HG03520 (cell line): ENCODE measurements around the gene ELMO2.
"Not testable (repeated sequence)": the region's sequence is repeated elsewhere in the genome, so short reads cannot be mapped to it uniquely, and the experiment has no call there.

Source experiments
- ATAC-seq: cut with Tn5 transposase; IDR thresholded peaks from one replicate; pipeline ENCODE4 v1.9.1; 2021; ENCODE audit warnings: mild to moderate bottlenecking, moderate library complexity; ENCODE audit not compliant: unreplicated experiment

ELMO2 gene

DNA sequence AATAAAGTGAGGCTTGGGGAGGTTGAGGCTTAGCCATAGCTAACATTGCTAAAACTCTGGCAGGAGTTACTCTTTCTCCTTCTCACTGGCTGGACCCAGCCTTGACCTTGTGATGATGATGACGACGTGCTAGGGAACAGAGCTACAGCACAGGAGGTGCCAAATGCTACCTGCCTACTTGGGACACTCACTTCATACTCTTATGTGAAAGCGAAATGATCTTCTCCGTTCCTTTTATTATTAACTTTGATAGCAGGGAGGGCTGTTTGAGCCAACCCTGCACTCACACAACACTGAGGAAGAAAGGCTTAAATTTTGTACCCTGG is 1.2 kb upstream of the ELMO2 start:
- no peak for ATAC-seq

DNA sequence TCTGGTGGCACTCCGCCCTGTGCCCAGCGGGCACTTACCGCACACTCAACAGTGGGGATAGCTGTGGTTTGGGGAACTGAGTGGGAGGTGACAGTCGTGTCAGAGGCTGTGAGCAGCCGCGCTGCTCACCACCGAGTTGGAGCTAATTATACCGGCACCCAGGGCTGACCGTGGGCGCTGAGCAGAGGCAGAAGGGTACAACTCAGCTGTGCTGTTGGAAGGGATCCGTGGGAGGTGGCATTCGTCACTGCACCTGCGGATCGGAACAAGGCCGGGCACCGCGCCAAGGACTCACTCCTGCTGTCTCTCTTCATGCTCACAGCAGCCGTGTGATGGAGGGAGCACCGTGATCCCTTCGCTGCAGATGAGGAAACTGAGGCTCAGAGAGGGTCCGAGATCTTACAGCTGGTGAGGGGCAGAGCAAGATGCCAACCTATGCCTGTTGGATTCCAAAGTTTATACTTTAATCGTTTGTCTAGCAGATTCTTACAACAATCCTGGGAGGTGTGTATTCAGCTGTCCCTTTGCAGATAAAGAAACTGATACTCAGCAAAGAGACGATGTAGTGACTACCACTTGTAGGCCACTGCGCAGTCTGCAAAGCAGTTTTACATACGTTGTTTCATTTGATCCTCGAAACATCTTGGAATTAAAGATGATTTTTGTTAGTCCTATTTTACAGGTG is 713 bp upstream of the ELMO2 start:
- peak; percentile 31 for ATAC-seq

DNA sequence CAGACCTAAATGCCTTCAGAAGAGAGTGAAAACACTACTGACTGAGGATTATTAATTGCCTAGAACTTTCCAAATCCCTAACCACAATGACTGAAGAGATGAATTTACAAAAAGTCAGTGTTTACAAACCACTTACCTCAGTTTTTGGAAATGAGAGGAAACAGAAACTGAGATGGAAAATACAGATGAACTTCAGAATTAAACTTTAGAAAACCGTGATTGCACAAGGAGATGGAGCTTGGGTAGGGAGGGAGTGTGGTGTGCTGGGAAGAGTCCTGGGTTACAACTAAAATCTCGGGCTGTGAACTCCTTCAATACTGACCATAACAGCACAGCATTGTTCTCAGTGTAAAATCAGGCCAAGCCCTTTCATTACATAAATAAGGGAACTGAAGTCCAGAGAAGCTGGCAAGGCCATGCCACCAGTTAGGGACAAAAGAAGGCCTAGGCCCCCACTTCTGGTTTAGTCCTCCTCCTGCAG is 4.0 kb downstream of the ELMO2 start:
- no peak for ATAC-seq

DNA sequence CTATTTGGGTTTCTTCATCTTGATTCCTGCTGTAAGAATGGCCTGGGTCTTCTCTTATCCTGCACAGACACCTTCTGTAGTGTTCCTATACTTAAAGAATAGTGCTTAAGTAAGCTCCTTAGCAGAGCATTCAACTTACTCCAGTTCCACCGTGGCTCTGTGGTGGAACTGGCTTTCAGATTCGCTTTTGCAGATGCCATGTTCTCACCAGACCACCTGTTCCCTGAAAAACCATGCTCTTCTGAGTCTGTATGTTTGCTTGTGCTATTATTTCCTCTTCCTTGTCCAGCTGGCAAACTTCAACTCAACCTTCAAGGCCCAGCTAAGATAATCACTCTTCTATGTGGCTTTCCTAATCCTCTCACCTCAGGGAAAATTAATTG is 4.9 kb downstream of the ELMO2 start:
- ATAC-seq = no peak

DNA sequence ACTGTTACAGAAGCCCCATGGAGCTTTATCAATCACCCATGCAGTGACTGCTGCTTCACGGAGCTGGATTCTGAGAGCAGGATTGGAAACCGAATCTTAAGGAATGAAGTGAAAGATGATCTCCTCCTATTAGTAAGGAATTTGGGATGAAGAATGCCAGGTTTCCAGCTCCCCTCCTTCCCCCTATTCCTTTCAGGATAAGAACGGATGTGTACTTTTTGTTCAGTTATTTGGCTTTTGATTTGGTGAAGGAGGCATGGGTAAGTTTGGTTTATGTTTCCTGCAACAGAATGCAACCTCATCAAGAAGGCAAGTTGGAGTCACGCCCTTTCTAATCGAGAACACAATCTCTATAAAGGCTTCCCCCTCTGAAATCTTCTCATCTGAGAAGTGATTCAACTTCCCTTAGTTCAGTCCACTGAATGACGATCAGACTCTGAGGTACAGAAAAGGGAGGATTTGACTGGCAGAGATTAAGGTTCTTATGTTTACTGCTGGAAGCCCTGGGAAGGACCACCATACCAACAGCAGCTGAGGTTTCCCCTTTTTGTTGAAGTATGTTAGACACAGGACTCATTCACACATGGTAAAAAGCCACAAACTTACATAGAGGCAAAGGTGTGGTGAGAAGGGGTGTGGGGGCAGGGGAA is 5.5 kb downstream of the ELMO2 start:
- ATAC-seq = no peak

DNA sequence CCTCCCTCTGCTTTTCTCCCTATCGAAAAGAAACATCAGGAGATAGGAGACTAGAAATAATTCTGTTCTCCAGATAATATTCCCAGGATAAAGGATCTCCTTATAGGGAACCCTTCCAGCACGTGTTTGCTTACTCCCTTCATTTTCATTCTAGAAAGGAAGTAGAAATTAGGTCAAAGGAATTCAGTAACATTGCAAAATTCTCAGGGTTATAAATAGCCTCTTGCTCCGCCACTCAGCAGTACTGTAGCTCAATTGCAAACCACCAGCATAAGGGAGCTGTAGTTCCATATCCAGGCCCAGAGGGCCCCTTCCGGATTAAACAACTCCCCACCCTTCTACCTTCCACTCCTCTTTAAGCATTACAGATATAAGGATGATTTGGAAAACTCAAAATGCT is 6.2 kb downstream of the ELMO2 start:
- no peak for ATAC-seq

DNA sequence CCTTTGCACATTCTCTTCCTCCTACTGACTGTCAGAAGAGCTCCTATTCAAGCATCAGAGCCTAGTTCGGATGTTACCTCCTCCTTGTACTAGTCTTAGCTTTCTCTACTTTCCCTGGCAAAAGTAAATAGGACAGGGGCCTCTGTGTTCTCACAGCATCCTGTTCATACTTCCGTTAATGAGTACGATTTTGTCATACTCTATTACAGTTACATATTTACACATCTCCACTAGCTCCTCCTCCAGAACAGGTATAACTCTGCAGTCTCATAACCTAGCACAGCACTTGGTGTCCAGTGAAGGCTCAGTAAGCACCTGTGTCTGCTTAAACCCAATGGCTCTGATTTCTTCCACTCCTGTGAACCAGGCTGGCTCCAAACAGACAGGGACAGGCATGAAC is 7.0 kb downstream of the ELMO2 start:
- ATAC-seq = no peak

DNA sequence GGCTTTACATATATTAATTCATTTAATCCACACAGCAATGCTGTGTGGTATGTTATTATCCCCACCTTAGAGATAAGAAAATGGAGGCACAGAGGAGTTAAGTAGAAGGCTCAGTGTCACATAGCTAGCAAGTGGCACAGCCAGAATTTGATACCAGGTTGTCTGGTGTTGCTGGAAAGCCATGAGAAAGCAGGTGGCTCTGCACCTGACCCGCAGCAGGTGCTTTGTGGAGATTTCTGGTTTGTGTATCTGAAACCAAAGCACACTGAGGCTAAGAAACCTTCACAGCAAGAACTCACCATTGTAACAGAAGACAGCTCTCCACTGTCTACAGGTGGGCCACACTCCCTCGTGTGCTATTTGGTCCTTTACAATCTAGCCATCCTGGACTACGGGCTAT is 7.5 kb downstream of the ELMO2 start:
- no peak for ATAC-seq

DNA sequence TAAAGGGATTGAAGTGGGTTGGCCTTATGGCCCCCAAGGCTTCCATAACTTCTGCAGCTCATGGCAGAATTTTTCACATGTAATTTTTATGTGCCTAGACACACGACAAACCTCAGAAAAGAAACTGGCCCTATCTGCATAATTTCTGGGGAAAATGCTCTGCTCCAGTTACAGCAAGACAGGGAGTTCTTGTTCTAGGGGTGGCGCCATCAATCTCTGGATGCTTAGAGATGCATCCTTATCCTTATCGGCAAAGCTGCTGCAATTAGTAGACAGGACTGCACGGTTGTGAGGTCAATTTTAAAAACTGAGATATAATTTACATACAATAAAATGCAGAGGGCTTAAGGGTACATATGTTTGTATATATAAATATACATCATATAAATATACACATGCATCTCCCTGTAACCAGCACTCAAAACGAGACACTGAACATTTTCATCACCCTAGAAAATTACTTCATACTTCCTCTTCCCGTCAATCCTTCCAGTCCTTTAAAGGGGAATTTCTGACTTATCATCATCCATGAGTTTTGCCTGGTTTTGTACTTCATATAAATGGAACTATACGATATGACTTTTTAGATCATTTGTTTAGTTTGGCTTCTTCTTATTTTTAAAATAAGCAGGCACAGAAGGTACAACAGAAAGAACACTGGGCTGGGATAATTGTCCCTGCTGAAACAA is 10.2 kb downstream of the ELMO2 start:
- no peak for ATAC-seq

DNA sequence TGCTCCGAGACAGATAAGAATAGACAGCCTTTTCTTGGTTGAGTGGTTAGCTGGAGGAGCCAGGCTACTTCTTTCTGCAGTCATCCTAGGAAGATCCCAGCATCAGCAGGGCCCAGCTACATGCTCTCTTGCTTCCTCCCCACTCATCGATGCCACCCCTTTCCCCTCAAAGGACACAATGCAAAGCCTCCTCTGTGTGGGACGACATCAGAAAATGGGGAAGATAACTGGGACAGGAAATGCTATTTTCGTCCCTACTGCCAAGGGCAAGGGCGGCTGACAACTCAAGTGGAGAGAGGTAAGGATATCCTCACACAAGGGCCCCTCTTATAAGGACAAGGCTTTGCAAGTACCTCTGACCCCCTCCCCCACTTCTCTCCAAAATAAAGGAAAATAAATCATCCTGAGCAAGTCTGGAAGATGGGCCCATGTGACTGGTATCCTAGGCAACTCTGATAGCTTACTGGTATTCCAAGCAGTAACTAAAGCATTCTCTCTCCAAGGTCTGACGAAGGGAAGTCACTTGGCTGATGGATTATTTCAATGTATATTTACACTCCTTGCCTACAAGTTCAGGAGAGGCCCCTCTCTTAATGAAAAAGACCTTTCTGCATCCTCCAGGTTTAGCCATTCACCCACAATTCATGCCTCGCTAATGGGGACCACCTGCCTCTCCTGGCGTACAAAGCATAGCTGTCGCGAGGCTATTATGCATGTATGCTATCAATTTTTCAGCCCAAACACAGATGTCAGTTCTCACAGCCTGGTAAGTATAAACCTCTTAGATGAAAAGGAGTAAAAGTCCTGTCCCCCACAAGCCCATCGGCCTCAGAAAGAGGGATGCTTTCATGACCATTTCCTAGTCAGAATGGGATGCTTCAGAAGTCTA is 11.3 kb downstream of the ELMO2 start:
- ATAC-seq = no peak

DNA sequence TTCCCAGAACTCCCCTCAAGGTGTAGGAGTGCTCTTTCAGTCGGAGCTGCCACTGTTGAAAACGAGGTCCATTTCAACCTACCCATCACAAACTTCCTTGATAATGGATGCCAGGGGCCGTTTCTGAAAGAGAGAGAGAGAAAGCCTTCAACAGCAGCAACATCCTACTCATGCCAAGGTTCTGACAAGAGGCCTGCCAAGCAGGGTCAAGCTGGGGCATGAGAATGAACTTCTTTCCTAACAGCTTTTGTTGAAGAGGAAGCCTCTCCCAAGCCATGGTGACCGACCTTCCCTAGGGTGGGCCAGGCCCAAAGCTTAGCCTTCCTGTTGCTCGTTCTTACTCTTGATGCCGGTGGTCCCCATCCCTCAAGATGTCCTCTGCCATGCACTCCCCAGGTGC is 12.4 kb downstream of the ELMO2 start:
- no peak for ATAC-seq

DNA sequence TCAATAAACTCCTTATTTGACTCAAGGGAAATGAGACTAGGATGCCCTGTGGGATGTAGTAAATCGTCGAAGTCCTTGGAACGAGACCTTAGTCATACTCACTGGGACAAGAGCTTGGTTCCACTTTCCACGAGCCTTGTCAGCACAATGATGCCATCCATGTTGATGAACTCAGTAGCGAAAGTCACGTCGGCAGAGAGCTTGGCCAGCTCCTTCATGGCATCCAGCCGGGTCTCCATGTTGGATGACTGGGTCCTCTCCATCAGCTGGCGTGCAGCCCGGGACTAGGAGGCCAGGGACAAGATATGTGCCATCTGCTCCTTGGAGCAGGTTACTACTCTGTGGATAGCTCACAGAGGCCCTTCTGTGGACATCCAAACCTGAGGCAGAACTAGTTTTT is 17.5 kb downstream of the ELMO2 start:
- no peak for ATAC-seq

DNA sequence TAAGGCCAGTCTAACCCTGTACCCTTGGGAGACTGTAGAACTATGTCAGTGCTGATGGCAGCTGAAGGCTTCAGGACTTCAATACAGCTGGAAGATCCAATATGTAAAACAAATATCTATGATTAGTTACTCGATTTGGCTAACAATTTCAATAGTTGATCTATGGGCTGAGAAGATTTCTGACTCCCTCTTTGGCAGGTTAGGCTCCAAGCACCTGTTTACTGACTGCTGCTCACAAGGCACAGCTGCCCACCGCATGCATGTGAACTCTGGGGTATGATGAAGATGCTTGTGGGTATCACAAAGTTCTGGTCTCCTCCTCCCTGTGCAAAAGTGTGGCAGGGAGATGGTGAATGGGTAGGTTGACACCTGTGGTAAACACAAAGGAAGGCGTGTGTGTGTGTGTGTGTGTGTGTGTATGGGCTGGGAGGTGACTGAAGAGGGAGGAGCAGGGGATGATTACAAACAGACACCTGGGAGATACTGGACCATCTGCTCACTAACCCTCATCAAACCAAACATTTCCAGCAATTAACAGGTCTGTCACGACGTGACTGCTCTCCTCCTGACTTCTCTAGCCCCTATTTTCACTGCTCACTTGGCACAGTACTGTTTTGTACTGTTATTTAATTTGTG is 18.1 kb downstream of the ELMO2 start:
- ATAC-seq = no peak

DNA sequence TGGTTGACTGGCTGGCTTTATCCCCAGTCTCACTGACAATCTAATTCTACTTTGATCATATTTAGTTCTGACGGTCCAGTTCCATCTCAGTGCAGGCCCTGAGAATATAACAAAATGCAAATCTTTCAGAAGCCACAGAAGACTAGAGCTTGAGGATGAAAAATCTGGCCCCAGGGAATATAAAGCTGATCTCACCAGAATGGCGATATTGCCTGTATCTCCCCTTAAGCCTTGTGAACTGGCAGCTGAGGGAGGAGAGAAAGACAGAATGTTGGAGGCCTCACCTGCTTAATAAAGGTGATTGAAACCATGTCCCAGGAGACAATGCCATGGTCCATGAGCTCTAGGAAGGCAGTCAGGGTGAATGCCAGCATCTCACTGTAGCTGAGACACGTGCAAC is 19.4 kb downstream of the ELMO2 start:
- ATAC-seq = not testable (repeated sequence)

DNA sequence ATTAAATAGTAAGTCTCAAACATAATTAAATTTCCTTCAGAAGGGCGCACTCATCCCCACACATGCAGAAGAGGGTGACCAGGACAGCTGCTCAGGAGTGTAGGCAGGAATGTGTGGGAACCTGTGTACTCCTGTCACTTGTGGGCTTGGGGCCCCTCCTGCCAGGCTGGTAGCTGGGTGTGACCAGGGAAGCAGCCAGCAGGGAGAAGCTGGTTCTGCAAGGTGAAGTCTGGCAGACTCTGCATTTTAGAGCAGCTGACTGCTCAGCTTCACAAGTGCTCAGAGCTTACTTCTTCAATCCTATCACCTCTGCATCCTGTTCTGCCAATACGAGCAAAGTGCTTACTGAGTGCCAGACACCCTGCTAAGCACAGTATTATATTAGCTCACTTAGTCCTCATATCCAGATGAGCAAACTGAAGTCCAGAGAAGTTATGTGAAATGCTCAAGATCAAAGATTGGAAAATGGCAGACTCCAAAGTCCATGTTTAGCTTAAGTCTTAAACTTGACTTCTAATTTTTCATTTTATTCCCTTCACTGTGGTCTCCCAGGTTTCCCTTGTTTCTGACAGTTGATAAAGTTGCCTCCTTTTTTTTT is 27.9 kb downstream of the ELMO2 start:
- no peak for ATAC-seq

DNA sequence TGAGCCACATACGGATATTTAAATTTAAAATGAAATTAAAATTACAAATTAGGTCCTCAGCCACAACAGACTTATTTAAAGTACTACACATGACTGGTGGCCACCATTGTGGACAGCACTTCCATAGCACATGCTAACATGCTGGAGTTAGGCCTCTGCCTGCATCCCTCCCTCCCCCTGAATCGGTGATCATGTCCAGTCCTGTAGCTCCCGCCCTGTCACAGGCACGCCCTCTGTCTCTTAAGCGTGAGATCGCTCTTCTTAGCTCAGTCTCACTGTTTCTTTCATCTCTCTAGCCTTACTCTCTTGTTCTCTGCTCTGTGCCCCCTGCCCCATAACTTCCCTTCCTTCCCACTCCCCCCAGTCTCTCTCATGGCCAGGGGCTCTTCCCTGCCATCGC is 28.9 kb downstream of the ELMO2 start:
- no peak for ATAC-seq

DNA sequence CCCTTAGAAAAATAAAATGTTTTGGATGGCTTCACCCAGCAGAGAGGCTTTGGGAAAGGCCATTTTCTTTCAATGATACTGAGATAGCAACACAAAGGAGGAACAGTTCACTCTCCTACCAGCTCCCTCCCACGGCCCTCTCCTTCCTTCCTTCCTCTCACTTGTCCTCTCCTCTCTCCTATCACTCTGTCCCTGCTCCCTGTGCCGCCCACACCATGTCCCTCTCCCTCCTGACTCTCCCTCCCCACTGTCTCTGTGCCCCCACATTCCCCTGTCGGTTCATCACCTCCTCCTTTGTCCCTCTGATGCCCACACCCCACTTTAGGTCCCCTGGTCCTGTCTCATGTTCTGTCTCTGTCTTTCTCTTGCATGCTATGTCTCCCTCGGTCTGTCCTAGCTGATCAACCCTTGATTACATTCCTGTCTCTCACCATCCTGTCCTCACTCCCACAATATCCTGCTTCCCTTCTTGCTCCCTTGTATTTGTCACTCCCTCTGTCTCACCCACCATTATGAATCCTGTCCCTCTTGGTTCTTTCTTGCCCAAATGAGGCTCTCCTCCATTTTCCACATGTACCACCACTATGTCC is 30.1 kb downstream of the ELMO2 start:
- ATAC-seq = no peak

DNA sequence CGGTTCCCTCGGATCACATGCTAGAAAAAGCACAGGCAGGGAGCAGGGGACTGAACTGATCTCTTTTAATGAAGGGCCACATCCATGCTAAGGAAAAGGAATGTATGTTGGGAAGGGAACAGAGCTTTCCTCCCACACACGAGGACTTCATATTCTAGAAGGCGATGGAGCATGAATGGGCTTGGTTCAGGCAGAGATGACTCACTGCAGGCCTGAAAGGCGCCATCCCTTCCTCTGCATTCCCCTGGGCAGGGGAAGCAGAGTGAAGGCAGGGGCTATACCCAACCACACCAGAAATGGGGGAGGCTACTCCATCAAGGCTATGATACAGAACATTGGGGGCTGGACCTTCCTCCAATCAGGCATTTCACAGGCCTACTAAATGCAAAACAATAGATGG is 30.6 kb downstream of the ELMO2 start:
- no peak for ATAC-seq

DNA sequence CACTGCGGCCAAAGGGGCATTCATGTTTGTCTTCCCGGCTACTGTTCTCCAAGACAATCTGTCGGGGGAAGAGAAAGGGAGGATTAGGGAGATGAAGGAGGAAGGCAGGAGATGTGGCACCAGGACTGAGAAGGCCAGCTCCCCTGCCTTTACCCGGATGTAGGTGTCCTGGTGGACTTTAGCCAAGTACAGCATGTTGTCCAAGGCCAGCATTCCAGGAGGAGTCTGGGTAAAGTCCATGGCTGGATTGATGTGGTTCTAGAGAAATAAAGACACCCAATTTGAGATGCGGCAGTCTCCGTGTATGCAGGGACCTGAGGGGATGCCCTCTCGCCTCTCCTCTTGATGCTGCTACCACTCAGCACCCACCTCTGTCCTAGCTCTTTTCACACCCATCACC is 32.0 kb downstream of the ELMO2 start:
- ATAC-seq = no peak

DNA sequence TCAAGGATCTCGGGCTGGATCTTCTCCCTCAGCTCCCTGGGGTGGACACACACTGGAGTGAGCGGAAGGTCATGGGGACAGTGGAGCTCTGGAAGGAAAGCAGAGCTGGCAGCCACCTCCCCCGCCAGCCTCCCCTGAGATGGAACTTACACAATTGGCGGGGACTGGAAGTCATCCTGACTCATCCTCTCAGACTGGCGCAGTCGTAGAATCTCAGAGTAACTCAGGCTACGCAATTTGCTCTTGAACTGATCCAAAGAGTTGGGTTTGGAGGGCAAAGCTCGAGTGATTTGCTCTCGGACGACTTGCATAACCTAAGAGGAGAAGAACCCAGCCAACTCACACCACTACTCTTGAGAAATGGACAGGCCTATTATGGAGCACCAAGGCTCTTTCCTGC is 34.8 kb downstream of the ELMO2 start:
- ATAC-seq = no peak
